ENCODE data around the gene CHCHD5. TPM values are rescaled to one million over a fixed set of nuclear protein-coding genes. Genes with fewer than 3 reads are reported as not detected.

The CHCHD5 gene
- total RNA-seq, 8 experiments from 2014 or later: 30.5 to 53.0 (median 35.7) TPM

- in situ Hi-C loops (cut with MboI; ENCODE audit: low pct_unique_long_range_greater_than_20kb in 2 of 9, low sequenced_read_pairs in 9 of 9, unreplicated experiment in 9 of 9): loop anchor here in 2 of 9 experiments (25.0 kb wide), 2 partner anchors 104 to 304 kb away; no protein-coding TSS in a partner anchor
- 75 to 100% (median 90%) methylated on average over 1 to 5 of the region's 5 CpGs; no CpG with 5 or more reads in 6 of the 10 experiments for WGBS, 10 experiments
- no peak for ATAC-seq (replicated peaks in 6 of 8)
- Histone ChIP-seq H3K4me3 (no peak overlapping the region), H3K27ac (no peak overlapping the region), H3K4me1 (replicated peaks in 1 of 2) (peaks cover 7 to 8% of the 10 kb centered on the region in 2 donors)
These were observed 49.3 kb downstream of the CHCHD5 start for GRCh38 chr2:112633708-112634107.

- Histone ChIP-seq H3K27ac (no peak overlapping the region), H3K4me3 (no peak overlapping the region), H3K4me1 (replicated peaks in 1 of 2) (peaks cover 7 to 8% of the 10 kb centered on the region in 2 donors)
- in situ Hi-C loops (cut with MboI; ENCODE audit: low pct_unique_long_range_greater_than_20kb in 2 of 9, low sequenced_read_pairs in 9 of 9, unreplicated experiment in 9 of 9): loop anchor here in 2 of 9 experiments (25.0 kb wide), 2 partner anchors 103 to 303 kb away; no protein-coding TSS in a partner anchor
- ATAC-seq (replicated peaks in 6 of 8): no peak
- 40 to 83% (median 80%) methylated on average over 1 to 8 of the region's 16 CpGs; no CpG with 5 or more reads in 3 of the 10 experiments for WGBS, 10 experiments
These were observed 49.9 kb downstream of the CHCHD5 start for GRCh38 chr2:112634153-112634873.

GRCh38 chr2:112634874-112635157 lies 50.4 kb downstream of the CHCHD5 start:
- Histone ChIP-seq H3K4me1 (replicated peaks in 1 of 2) (peaks cover 7 to 8% of the 10 kb centered on the region in 2 donors), H3K27ac (no peak overlapping the region), H3K4me3 (no peak overlapping the region)
- ATAC-seq (replicated peaks in 6 of 8): no peak
- WGBS, 10 experiments: 67 to 97% (median 90%) methylated on average over 1 to 6 of the region's 6 CpGs; no CpG with 5 or more reads in 6 of the 10 experiments
- in situ Hi-C loops (cut with MboI; ENCODE audit: low pct_unique_long_range_greater_than_20kb in 2 of 9, low sequenced_read_pairs in 9 of 9, unreplicated experiment in 9 of 9): loop anchor here in 2 of 9 experiments (25.0 kb wide), 2 partner anchors 102 to 302 kb away; no protein-coding TSS in a partner anchor

GRCh38 chr2:112636605-112637288 lies 52.3 kb downstream of the CHCHD5 start:
- Histone ChIP-seq H3K27ac (no peak overlapping the region), H3K4me3 (no peak overlapping the region), H3K4me1 (replicated peaks in 1 of 2) (peaks cover under 1 to 2% of the 10 kb centered on the region in 2 donors)
- 67 to 100% (median 73%) methylated on average over 1 to 5 of the region's 7 CpGs; no CpG with 5 or more reads in 3 of the 10 experiments for WGBS, 10 experiments
- in situ Hi-C loops (cut with MboI; ENCODE audit: low pct_unique_long_range_greater_than_20kb in 2 of 9, low sequenced_read_pairs in 9 of 9, unreplicated experiment in 9 of 9): loop anchor here in 2 of 9 experiments (25.0 kb wide), 2 partner anchors 101 to 301 kb away; no protein-coding TSS in a partner anchor
- no peak for ATAC-seq (replicated peaks in 6 of 8)

GRCh38 chr2:112637289-112637660 lies 52.9 kb downstream of the CHCHD5 start:
- in situ Hi-C loops (cut with MboI; ENCODE audit: low pct_unique_long_range_greater_than_20kb in 2 of 9, low sequenced_read_pairs in 9 of 9, unreplicated experiment in 9 of 9): loop anchor here in 2 of 9 experiments (25.0 kb wide), 2 partner anchors 100 to 300 kb away; no protein-coding TSS in a partner anchor
- 65 to 100% (median 88%) methylated on average over 1 to 4 of the region's 4 CpGs; no CpG with 5 or more reads in 1 of the 10 experiments for WGBS, 10 experiments
- ATAC-seq (replicated peaks in 6 of 8): no peak
- Histone ChIP-seq H3K4me1 (replicated peaks in 1 of 2) (no peaks in the 10 kb centered on the region), H3K4me3 (no peak overlapping the region), H3K27ac (no peak overlapping the region)

Other genes with a start within 250 kb of the CHCHD5 start
- gene RGPD8, start 151.0 kb upstream of the CHCHD5 start, total RNA-seq: 10 to 100 TPM in 6 of 8 experiments, 1 to 10 TPM in 2; 7.8 to 21.3 (median 16.0) TPM
- gene TTL, start 102.5 kb upstream of the CHCHD5 start, total RNA-seq: 10 to 100 TPM; 15.0 to 51.1 (median 37.5) TPM
- 10 to 100 TPM; 11.3 to 44.2 (median 15.7) TPM for gene POLR1B, start 42.1 kb upstream of the CHCHD5 start, total RNA-seq
- gene SLC20A1, start 61.3 kb downstream of the CHCHD5 start, total RNA-seq: 10 to 100 TPM; 31.4 to 62.2 (median 47.6) TPM
- under 1 TPM in 4 of 8 experiments, not detected in 4; 0.09 to 0.52 (median 0.33) TPM for gene NT5DC4, start 136.4 kb downstream of the CHCHD5 start, total RNA-seq
- 10 to 100 TPM in 3 of 8 experiments, 1 to 10 TPM in 3, under 1 TPM in 2; 0.73 to 22.5 (median 1.2) TPM for gene CKAP2L, start 180.0 kb downstream of the CHCHD5 start, total RNA-seq
- 1 to 10 TPM in 1 of 8 experiments, under 1 TPM in 5, not detected in 2; 0.05 to 2.6 (median 0.22) TPM for gene IL1A, start 199.9 kb downstream of the CHCHD5 start, total RNA-seq

Data from motor neuron (in vitro differentiated cells).